Tibial nerve (tissue), 4 donors: Measurements from ENCODE around the gene TSEN54. TPM values are rescaled to one million over a fixed set of nuclear protein-coding genes. Genes with fewer than 3 reads are reported as not detected.
"Not testable (repeated sequence)": the region's sequence is repeated elsewhere in the genome, so short reads cannot be mapped to it uniquely, and the experiment has no call there.

Source experiments
- DNase-seq, 2 donors: peaks; one replicate each; pipeline ENCODE4 v3.0.0-alpha.2; 2019; ENCODE audit warnings: low spot score in 2 of 2
- H3K27ac ChIP-seq, 4 donors: fragments of 200-600 bp; sonication (generic) in 3 of 4; one replicate each; pipeline ENCODE4 v1.5.1; 2017 to 2019; ENCODE audit warnings: mild to moderate bottlenecking in 1 of 4
- H3K27me3 ChIP-seq, 2 donors: fragments of 200-600 bp; sonication (generic) in 1 of 2; one replicate each; pipeline versions ENCODE4 v1.5.1 to v1.6.0; 2017 to 2019
- H3K36me3 ChIP-seq, 3 donors: fragments of 200-600 bp; sonication (generic); one replicate each; pipeline ENCODE4 v1.5.1; 2018 to 2019
- H3K4me1 ChIP-seq, 4 donors: fragments of 200-600 bp; sonication (generic) in 3 of 4; one replicate each; pipeline ENCODE4 v1.5.1; 2017 to 2019
- H3K4me3 ChIP-seq, 4 donors: fragments of 200-600 bp; sonication (generic) in 3 of 4; one replicate each; pipeline ENCODE4 v1.5.1; 2017 to 2019; ENCODE audit warnings: mild to moderate bottlenecking in 1 of 4, moderate library complexity in 1 of 4
- H3K9me3 ChIP-seq, 4 donors: fragments of 200-600 bp; sonication (generic) in 3 of 4; one replicate each; pipeline ENCODE4 v1.5.1; 2017 to 2019
- EP300 ChIP-seq, 2 donors: sonication (generic); formaldehyde crosslinking; IDR thresholded peaks; one replicate each; pipeline ENCODE4 v1.6.1; 2017; ENCODE audit warnings: antibody characterized with exemption in 2 of 2, mild to moderate bottlenecking in 1 of 2
- POLR2A ChIP-seq, 2 donors: fragments of 450-650 bp; IDR thresholded peaks; one replicate each; pipeline ENCODE4 v1.6.1; 2017; ENCODE audit warnings: antibody characterized with exemption in 2 of 2, mild to moderate bottlenecking in 2 of 2, moderate library complexity in 2 of 2
- WGBS, 2 donors: methylation state at CpG; one replicate each; pipeline ENCODE4 v1.1.5; 2018; 5-methylcytosine and 5-hydroxymethylcytosine counted together
- total RNA-seq, 4 donors: library from RNA; depleted of rRNA; stranded (reverse); fragments of >200 nt; gene quantifications; one replicate each; pipeline ENCODE4 v1.1.0, GENCODE V29; 2016
- TF ChIP-seq, protein P1 (sequence below), 5 experiments: fragments of 200-600 bp in 3 of 5; fragments of 450-650 bp in 2 of 5; sonication (generic) in 3 of 5; IDR thresholded peaks; one replicate each; pipeline ENCODE4 v1.5.1; 2016 to 2019; ENCODE audit warnings: antibody characterized with exemption in 5 of 5, mild to moderate bottlenecking in 3 of 5, moderate library complexity in 2 of 5

Gene TSEN54
- total RNA-seq, 4 donors from 2014 or later: 43.3 to 84.6 (median 53.0) TPM

DNA sequence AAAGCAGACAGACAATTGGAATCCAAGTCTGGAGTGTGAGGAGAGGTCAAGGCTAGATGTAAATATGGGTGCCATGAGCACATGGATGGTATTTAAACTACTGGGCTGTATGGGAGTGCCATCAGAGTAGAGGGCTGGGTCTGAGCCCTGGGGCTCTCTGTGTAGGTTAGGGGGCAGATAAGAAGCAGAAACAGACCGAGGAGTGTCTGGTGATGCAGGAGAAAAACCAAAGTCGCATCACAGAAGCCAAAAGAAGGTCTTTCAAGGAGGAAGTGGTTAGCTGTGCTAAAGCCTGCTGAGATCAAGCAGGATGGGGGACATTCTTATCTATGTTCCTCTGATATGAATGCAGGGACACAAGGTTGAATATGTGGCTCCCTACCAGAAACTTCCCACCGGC is 1.9 kb downstream of the TSEN54 start:
- peaks cover 0 to 34% (median 26%) of the 10 kb centered on the region in 4 donors for H3K4me1 ChIP-seq
- TF ChIP-seq EP300 (IDR thresholded peaks at IDR 0.05): no peak
- TF ChIP-seq, protein P1, sequence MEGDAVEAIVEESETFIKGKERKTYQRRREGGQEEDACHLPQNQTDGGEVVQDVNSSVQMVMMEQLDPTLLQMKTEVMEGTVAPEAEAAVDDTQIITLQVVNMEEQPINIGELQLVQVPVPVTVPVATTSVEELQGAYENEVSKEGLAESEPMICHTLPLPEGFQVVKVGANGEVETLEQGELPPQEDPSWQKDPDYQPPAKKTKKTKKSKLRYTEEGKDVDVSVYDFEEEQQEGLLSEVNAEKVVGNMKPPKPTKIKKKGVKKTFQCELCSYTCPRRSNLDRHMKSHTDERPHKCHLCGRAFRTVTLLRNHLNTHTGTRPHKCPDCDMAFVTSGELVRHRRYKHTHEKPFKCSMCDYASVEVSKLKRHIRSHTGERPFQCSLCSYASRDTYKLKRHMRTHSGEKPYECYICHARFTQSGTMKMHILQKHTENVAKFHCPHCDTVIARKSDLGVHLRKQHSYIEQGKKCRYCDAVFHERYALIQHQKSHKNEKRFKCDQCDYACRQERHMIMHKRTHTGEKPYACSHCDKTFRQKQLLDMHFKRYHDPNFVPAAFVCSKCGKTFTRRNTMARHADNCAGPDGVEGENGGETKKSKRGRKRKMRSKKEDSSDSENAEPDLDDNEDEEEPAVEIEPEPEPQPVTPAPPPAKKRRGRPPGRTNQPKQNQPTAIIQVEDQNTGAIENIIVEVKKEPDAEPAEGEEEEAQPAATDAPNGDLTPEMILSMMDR (IDR thresholded peaks at IDR 0.05): no peak
- no peak for TF ChIP-seq POLR2A (IDR thresholded peaks at IDR 0.05)
- H3K4me3 ChIP-seq: no peak overlapping the region
- H3K27ac ChIP-seq: no peak overlapping the region
- DNase-seq: no peak
- no peaks in the 10 kb centered on the region for H3K9me3 ChIP-seq
- H3K36me3 ChIP-seq: peaks cover 0 to 29% (median 0%) of the 10 kb centered on the region in 3 donors
- H3K27me3 ChIP-seq: no peaks in the 10 kb centered on the region
- 73 to 75% methylated on average over 3 of the region's 3 CpGs for WGBS, 2 donors

DNA sequence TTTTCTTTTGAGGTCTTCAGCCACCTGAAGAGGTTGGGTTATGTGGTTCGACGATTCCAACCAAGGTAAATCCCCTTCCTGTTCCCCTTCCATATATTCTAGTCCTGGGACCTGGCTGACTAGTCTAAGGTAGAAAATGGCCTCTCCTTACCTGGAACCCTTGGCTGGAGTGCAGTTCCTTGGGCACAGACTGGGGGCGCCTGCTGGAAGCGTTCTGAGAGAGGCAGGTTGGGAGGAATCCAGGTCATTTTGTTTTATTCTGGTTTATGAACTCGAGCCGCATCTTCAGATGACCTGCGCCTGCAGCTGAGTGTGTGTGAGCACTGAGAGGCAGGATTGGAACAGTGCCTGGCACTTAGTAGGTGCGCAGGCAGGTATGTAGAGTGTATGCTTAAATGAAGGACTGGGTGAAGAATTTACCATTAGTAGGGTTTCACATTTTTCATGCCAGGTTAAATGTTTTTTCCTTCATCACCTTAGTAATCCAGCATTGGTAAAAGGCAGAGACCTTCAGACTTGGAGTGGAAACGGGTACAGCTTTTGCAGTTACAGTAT is 2.7 kb downstream of the TSEN54 start:
- Histone ChIP-seq H3K36me3 (peaks cover 0 to 29% (median 0%) of the 10 kb centered on the region in 3 donors), H3K27ac (no peak overlapping the region), H3K4me3 (no peak overlapping the region), H3K27me3 (no peaks in the 10 kb centered on the region), H3K4me1 (peaks cover 0 to 25% (median 20%) of the 10 kb centered on the region in 4 donors), H3K9me3 (no peaks in the 10 kb centered on the region)
- 90 to 93% methylated on average over 9 of the region's 9 CpGs for WGBS, 2 donors
- no peak for DNase-seq
- TF ChIP-seq, protein P1 (IDR thresholded peaks at IDR 0.05): no peak
- TF ChIP-seq EP300 (IDR thresholded peaks at IDR 0.05): no peak
- no peak for TF ChIP-seq POLR2A (IDR thresholded peaks at IDR 0.05)

DNA sequence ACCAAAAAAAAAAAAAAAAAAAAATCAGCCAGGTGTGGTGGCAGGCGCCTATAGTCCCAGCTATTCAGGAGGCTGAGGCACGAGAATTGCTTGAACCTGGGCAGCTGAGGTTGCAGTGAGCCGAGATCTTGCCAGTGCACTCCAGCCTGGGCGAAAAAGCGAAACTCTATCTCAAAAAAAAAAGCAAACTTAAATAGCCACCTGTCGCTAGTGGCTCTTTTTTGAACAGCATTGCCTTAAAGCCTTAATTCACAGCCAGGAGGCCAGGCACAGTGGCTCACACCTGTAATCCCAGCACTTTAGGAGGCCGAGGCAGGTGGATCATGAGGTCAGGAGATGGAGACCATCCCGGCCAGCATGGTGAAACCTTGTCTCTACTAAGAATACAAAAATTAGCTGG is 4.1 kb downstream of the TSEN54 start:
- 92 to 95% methylated on average over 8 of the region's 8 CpGs for WGBS, 2 donors
- H3K27me3 ChIP-seq, H3K4me3 ChIP-seq, DNase-seq, H3K27ac ChIP-seq, H3K9me3 ChIP-seq: not testable (repeated sequence)
- Histone ChIP-seq H3K36me3 (peaks cover 0 to 29% (median 0%) of the 10 kb centered on the region in 3 donors), H3K4me1 (peaks cover 0 to 28% (median 17%) of the 10 kb centered on the region in 4 donors)

DNA sequence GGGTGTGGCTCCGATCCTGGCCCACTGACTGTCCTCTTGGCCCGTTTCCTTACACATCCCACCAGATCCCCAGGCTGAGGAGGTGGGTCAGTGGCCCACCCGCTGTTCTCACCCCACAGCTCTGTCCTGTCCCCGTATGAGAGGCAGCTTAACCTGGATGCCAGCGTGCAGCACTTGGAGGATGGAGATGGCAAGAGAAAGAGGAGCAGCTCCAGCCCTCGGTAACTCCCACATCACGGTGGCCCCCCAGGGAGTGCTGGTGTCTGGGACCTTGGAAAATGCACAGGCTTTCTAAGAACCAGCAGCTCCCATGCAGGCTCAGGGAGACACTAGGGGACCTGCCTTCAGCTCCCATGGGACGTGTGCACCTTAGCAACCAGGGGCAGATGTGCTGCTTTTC is 5.0 kb downstream of the TSEN54 start:
- Histone ChIP-seq H3K4me1 (peaks cover 0 to 34% (median 17%) of the 10 kb centered on the region in 4 donors), H3K4me3 (no peak overlapping the region), H3K27ac (no peak overlapping the region), H3K36me3 (peaks cover 0 to 29% (median 0%) of the 10 kb centered on the region in 3 donors), H3K9me3 (no peaks in the 10 kb centered on the region), H3K27me3 (no peaks in the 10 kb centered on the region)
- 82 to 93% methylated on average over 6 to 8 of the region's 8 CpGs for WGBS, 2 donors
- TF ChIP-seq, protein P1 (IDR thresholded peaks at IDR 0.05): no peak
- TF ChIP-seq EP300 (IDR thresholded peaks at IDR 0.05) (no peak), POLR2A (IDR thresholded peaks at IDR 0.05) (no peak)
- DNase-seq: no peak

DNA sequence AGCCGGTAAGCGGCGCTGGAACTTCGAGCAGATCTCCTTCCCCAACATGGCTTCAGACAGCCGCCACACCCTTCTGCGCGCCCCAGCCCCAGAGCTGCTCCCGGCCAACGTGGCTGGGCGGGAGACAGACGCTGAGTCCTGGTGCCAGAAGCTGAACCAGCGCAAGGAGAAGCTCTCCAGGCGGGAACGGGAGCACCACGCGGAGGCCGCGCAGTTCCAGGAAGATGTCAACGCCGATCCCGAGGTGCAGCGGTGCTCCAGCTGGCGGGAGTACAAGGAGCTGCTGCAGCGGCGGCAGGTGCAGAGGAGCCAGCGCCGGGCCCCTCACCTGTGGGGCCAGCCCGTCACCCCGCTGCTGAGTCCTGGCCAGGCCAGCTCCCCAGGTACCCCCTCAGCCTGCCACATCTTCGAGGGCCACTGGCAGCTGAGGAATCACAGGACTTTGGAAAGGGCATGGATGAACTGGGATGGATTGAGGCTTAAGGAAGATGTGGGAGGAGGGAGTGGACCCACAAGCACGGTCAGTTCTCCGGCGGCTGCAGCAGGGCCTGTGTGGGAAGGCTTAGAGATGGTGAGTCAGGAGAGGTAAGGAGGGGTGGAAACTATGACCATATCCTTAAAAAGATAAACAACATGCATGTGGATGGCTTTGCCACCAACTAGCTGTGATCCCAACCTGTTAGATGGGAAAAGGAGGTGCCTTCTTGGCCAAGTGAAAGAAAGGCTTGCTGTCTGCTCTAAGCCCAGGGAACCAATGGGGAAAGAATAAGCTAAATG is 5.8 kb downstream of the TSEN54 start:
- Histone ChIP-seq H3K4me1 (peaks cover 0 to 35% (median 15%) of the 10 kb centered on the region in 4 donors), H3K27ac (no peak overlapping the region), H3K27me3 (no peaks in the 10 kb centered on the region), H3K9me3 (no peaks in the 10 kb centered on the region), H3K36me3 (peaks cover 0 to 29% (median 0%) of the 10 kb centered on the region in 3 donors), H3K4me3 (no peak overlapping the region)
- DNase-seq: no peak
- WGBS, 2 donors: 87 to 91% methylated on average over 23 to 31 of the region's 33 CpGs
- TF ChIP-seq, protein P1 (IDR thresholded peaks at IDR 0.05): no peak
- TF ChIP-seq EP300 (IDR thresholded peaks at IDR 0.05) (no peak), POLR2A (IDR thresholded peaks at IDR 0.05) (no peak)
